ENCODE data around the gene PBX1. TPM values are rescaled to one million over a fixed set of nuclear protein-coding genes. Genes with fewer than 3 reads are reported as not detected.

The PBX1 gene
- total RNA-seq, 4 donors from 2014 or later = 33.3 to 61.8 (median 56.2) TPM

DNA sequence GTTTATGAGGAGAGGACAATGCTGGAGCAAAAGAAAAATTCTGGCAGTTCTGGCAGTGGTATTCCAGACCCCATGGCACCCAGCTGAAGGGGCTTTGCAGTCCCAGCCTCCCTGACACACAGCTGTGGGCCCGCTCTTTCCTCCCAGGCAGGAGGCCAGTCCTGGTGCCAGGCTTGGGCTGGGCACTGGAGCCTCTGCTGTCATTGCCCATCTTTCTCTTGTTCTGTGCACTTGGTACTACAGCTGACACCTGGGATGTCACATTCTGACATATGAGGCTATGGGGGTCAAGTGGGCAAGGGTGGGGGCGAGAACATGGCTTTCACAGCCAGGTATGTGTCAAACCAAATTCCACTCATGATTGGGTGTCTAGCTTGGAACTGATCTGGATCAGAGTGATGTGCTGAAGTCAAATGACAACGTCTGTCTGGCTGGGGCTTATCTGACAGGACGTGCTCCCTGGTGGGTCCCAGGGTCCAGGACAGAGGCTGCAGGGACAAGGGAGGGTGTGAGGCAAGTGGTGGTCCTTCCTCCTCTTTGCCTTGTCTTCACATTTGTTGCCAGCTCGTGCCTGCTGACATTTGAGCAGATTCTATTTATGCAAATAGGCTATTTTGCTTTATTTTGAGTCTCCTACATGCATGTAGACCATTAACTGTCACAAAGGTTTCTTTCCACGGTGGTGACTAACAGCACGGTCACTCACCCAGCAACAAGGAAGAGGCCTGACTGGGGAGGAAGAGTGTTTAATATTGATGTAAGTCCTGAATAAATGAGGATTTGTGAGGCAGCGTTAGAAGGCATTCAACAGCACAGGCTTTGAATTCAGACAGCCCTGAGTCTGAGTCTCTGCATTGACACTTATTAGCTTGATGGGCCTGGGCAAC is 336.3 kb downstream of the PBX1 start:
- TF ChIP-seq, protein P1, sequence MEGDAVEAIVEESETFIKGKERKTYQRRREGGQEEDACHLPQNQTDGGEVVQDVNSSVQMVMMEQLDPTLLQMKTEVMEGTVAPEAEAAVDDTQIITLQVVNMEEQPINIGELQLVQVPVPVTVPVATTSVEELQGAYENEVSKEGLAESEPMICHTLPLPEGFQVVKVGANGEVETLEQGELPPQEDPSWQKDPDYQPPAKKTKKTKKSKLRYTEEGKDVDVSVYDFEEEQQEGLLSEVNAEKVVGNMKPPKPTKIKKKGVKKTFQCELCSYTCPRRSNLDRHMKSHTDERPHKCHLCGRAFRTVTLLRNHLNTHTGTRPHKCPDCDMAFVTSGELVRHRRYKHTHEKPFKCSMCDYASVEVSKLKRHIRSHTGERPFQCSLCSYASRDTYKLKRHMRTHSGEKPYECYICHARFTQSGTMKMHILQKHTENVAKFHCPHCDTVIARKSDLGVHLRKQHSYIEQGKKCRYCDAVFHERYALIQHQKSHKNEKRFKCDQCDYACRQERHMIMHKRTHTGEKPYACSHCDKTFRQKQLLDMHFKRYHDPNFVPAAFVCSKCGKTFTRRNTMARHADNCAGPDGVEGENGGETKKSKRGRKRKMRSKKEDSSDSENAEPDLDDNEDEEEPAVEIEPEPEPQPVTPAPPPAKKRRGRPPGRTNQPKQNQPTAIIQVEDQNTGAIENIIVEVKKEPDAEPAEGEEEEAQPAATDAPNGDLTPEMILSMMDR (IDR thresholded peaks at IDR 0.05) = no peak
- ATAC-seq (ENCODE audit: low FRiP score) = no peak
- DNase-seq (ENCODE audit: low spot score) = no peak

DNA sequence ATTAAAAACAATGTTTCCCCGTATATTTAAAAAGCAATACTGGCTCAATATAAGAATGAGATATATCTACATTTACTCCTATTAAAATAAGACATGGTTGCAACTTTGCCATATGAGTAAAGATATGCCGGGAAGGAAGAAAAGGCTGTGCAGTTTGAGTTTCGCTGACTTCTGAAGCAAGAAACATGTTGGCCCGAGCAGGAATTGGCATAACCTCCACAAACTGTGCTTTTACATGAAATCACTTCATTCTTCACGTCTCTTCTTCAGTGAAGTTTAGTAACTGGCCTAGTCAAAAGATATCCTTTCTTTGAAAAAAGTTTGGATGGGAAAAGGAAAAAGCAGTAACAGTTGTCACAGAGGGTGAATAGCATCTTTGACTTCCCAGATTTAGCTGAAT is 342.0 kb downstream of the PBX1 start:
- TF ChIP-seq, protein P1 (IDR thresholded peaks at IDR 0.05) = peak in 1 of 3 donors; percentile 11
- DNase-seq (ENCODE audit: low spot score) (no peak), ATAC-seq (ENCODE audit: low FRiP score) (no peak)

Small RNA genes lying within 50 kb of the gene (small RNA-seq; reads per million reads assigned to genes)
- gene RF00017 = not detected
- not detected for gene RF00019
- not detected for gene RNU6-171P

Data from omental fat pad (tissue), 4 donors.